ENCODE measurements around the gene CTNNAL1.
"Not testable (repeated sequence)": the region's sequence is repeated elsewhere in the genome, so short reads cannot be mapped to it uniquely, and the experiment has no call there.

CTNNAL1 gene, protein sequence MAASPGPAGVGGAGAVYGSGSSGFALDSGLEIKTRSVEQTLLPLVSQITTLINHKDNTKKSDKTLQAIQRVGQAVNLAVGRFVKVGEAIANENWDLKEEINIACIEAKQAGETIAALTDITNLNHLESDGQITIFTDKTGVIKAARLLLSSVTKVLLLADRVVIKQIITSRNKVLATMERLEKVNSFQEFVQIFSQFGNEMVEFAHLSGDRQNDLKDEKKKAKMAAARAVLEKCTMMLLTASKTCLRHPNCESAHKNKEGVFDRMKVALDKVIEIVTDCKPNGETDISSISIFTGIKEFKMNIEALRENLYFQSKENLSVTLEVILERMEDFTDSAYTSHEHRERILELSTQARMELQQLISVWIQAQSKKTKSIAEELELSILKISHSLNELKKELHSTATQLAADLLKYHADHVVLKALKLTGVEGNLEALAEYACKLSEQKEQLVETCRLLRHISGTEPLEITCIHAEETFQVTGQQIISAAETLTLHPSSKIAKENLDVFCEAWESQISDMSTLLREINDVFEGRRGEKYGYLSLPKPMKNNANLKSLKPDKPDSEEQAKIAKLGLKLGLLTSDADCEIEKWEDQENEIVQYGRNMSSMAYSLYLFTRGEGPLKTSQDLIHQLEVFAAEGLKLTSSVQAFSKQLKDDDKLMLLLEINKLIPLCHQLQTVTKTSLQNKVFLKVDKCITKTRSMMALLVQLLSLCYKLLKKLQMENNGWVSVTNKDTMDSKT

GRCh38 chr9:109012876-109013678, at the start of gene CTNNAL1:
CTNNAL1 (minus strand) TSS chr9:109013499; CDS start chr9:109013442, 57 bp downstream.
- no peak for FAIRE-seq

GRCh38 chr9:109062543-109062942, 49.2 kb upstream of the CTNNAL1 start:
- FAIRE-seq, result no peak

DNA sequence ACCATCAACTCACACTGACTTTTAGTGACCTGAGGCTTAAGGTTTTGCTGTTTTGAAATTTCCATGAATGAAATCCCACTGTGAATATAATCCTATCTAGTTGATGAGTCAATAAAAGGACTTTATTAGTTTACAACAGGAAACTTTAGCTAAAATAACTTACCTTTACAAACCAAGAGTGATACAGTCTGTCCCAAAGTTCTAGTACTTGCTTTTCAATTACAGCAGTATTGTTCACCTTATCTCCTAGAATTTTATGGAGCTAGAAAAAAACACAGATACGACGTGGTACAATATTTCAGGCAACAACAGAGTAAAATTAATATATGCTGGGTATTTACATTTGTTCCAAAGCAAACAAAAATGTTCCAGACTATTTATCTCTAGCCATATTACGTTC, 46.9 kb upstream of the CTNNAL1 start:
- FAIRE-seq, result no peak

- FAIRE-seq, result not testable (repeated sequence)
Measured at GRCh38 chr9:109053121-109053520, 39.8 kb upstream of the CTNNAL1 start.

GRCh38 chr9:109052416-109052815, 39.1 kb upstream of the CTNNAL1 start:
- FAIRE-seq, result no peak

- no peak for FAIRE-seq
Measured at GRCh38 chr9:109051733-109052132, 38.4 kb upstream of the CTNNAL1 start.

- FAIRE-seq, result no peak
Measured at GRCh38 chr9:109050444-109050843, 37.1 kb upstream of the CTNNAL1 start.

- no peak for FAIRE-seq
Measured at GRCh38 chr9:109048822-109049221, 35.5 kb upstream of the CTNNAL1 start.

GRCh38 chr9:109047259-109047658, 34.0 kb upstream of the CTNNAL1 start:
- no peak for FAIRE-seq

DNA sequence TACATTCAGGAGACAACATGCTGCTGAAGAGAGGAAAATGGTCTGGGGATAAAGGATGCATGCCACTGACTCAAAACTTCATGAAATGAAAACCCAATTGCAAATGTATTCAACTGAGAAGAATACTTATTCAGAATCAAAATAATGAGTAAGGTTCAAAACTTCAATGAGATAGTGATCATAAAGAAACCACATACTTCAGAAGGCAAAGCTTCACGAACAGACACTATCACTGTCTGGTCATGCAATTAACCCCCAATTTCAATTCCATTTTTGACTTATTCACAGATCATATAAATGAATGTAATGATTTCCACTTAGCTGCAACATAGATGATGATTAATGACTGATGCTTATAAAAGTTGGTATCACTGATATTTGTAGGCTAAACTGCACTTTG, 33.0 kb upstream of the CTNNAL1 start:
- no peak for FAIRE-seq

DNA sequence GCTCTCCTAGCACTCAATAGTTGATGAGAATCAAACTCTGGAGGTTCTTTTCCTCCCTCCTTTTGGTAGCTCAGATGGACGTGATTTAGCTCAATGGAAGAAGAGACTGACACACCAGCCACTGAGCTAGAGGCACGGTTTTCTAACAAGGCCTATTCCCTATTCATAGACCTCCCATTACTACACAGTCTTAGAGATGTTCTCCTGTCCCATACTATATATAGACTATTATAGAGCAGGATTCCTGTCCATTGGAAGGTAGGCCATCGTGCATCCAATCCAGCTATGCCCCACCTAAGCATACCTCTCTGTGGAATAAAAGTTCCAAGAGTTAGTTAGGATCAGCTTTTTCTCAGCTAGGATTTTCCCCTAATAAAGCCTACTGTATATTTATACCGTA, 30.3 kb upstream of the CTNNAL1 start:
- no peak for FAIRE-seq

GRCh38 chr9:109040571-109040970, 27.3 kb upstream of the CTNNAL1 start:
- no peak for FAIRE-seq

- FAIRE-seq, result no peak
Measured at GRCh38 chr9:109039539-109039938, 26.2 kb upstream of the CTNNAL1 start.

DNA sequence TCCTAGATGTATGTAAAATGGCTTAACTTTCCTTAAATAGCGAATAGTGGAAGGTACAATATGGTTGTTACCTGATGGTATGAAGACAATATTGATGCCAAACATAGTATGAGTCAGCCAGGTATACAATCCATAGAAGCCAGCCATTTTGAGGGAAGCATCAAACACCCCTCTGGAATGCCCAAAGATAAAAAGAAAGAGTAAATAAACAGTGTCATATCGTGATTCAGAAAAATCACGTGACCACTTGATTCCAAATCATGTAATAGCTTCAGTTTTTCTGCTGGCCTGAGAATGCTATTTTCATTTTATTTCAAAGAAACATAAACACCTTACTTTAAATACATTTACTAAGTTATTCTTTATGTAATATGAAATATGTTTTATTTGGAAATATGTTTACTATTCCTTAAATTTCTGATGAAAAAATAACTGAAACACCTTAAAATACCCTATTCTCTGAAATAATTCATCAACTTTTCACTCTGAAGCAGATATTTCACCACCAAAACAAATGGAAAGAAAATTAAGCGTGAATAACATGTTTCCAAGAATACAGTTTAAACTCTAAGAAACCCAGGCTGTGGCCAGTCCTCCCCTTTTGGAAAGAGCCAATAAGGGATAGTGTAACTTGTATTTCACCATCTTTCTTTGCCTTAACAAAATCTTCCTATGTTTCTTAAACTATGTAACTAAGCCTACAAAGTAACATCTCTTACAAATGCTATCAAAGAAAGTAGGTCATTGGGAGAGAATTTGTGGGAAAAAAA, 24.8 kb upstream of the CTNNAL1 start:
- no peak for FAIRE-seq

GRCh38 chr9:109036744-109037680, 23.7 kb upstream of the CTNNAL1 start:
- FAIRE-seq, result no peak

DNA sequence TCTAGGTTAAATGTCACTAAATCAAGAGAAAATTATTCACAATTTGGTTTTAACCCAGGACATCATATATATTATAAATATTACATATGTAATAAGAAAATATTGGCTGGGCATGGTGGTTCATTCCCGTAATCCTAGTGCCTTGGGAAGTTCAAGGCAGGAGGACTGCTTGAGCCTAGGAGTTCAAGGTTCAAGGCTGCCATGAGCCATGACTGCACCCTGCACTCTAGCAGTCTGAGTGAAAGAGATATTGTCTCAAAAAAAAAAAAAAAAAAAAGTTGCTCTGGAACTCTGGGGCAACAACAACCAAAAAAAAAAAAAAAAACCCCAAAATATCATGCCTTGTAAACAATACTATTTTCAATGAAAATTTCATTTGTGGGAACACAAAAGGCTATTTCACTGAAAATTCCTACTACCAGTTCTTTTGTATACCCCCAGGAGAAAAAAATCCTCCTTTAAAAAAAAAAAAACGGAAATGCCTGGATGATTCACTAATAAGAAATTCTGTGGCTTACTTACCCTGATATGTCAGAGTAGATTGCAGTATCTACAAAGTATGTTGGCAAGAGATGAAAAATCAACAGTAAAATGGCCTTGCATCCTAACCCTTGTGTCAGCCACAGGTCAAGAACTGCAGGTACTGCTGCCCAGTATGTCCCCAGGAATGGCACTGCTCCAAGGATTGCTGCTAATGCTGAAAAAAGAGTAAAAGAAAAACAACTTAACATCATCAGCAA, 22.6 kb upstream of the CTNNAL1 start:
- no peak for FAIRE-seq

DNA sequence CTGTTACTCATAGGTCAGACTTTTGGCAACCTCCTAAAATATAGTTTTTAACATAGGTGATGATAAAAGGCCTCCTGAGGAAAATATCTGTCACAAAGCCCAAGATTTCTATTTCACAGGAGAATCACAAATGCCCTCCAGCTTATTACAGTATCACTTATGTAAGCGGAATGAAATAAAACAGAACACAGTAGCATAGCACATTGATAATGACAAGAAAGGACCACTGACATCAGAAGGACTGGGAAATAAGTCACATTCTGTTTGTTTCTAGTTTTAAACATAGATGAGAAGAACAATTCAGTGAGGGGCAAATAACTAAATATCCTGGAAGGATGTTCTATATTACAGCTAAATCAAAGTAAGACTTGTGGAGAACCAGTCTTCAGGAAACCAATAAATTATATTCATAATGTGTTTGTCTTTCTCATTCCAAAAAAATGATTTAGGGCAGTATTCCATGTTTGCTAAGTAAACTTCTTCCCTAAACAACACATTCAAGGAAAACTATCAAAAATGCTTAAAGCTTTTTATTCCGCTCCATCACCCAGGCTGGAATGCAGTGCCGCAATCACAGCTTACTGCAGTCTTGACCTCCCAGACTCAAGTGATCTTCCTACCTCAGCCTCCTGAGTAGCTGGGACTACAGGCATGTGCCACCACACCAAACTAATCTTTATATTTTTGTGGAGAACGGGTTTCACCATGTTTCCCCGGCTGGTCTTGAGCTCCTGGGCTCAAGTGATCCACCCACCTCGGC, 20.8 kb upstream of the CTNNAL1 start:
- FAIRE-seq, result no peak

DNA sequence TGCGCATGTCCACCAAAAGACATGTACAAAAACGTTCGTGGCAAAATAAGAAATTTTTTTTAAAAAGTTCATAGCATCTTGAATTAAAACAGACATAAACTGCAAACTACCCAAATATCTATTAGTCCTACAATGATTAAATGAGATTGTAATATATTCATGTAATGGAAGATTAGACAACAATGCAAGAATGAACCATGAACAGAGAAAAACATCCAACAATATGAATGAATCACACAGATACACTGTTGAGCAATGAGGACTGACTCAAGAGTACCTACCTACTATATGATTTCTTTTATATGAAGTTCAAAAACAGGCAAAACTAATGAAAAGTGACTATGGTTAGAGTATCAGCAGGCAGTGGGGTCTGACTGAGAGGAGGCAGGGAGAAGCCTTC, 17.9 kb upstream of the CTNNAL1 start:
- FAIRE-seq, result no peak

DNA sequence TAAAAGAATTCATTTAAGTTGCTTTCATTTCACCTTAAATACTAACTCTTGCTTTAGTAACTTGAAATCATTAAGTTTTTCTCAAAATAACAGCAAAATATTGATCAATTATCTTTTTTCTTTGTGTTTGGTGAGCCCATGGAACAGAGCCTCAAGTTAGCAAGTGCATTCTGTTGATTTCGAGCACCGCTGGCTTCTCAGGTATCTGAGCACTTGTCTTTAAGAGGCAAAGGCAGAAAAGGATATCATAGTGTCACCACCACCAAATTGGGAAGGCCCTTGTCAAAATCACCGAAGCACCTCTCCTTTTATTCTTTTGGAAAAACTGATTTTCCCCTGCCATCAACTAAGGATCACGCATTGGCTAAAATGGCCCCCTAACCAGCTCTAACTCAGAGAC, 17.1 kb upstream of the CTNNAL1 start:
- no peak for FAIRE-seq

GRCh38 chr9:109028457-109028856, 15.2 kb upstream of the CTNNAL1 start:
- no peak for FAIRE-seq
